Stomach (tissue), 4 donors: ENCODE data around the gene RPS6KB2.

Source experiments
- POLR2A ChIP-seq, 4 donors: fragments of 450-650 bp; IDR thresholded peaks; one replicate each; pipeline ENCODE4 v1.6.1; 2016; ENCODE audit warnings: antibody characterized with exemption in 4 of 4, control low read depth in 2 of 4, mild to moderate bottlenecking in 1 of 4, moderate library complexity in 1 of 4
- POLR2AphosphoS5 ChIP-seq, 3 donors: sonication (generic); formaldehyde crosslinking; IDR thresholded peaks; one replicate each; pipeline ENCODE4 v1.6.1; 2016; ENCODE audit warnings: antibody characterized with exemption in 3 of 3
- TF ChIP-seq, protein P1 (sequence below), 7 experiments: fragments of 450-650 bp in 4 of 7; fragments of 200-600 bp in 3 of 7; sonication (generic) in 3 of 7; IDR thresholded peaks; one replicate each; pipeline ENCODE4 v1.5.1; 2016 to 2019; ENCODE audit warnings: antibody characterized with exemption in 7 of 7, control low read depth in 2 of 7, mild to moderate bottlenecking in 1 of 7

DNA sequence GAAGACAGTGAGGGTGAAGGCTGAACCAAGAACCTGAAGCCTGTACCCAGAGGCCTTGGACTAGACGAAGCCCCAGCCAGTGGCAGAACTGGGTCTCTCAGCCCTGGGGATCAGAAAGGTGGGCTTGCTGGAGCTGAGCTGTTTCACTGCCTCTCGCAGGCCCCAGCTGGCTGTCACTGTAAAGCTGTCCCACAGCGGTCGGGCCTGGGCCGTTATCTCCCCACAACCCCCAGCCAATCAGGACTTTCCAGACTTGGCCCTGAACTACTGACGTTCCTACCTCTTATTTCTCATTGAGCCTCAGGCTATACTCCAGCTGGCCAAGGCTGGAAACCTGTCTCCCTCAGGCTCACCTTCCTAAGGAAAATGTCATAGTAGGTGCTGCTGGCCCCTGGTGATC lies 30.8 kb upstream of the RPS6KB2 start:
- TF ChIP-seq, protein P1, sequence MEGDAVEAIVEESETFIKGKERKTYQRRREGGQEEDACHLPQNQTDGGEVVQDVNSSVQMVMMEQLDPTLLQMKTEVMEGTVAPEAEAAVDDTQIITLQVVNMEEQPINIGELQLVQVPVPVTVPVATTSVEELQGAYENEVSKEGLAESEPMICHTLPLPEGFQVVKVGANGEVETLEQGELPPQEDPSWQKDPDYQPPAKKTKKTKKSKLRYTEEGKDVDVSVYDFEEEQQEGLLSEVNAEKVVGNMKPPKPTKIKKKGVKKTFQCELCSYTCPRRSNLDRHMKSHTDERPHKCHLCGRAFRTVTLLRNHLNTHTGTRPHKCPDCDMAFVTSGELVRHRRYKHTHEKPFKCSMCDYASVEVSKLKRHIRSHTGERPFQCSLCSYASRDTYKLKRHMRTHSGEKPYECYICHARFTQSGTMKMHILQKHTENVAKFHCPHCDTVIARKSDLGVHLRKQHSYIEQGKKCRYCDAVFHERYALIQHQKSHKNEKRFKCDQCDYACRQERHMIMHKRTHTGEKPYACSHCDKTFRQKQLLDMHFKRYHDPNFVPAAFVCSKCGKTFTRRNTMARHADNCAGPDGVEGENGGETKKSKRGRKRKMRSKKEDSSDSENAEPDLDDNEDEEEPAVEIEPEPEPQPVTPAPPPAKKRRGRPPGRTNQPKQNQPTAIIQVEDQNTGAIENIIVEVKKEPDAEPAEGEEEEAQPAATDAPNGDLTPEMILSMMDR (IDR thresholded peaks at IDR 0.05): no peak
- TF ChIP-seq POLR2AphosphoS5 (IDR thresholded peaks at IDR 0.05) (no peak), POLR2A (IDR thresholded peaks at IDR 0.05) (no peak)
